GM10248 (cell line): ENCODE data around the gene PEX10.

Experiments
- CTCF ChIA-PET: fragments of 300-600 bp; sonication (Branson Sonifier 250); formaldehyde crosslinking; extraction: SDS; loops from one replicate; lab custom pipeline; 2021; ENCODE audit warnings: antibody characterized with exemption; lab: Yijun Ruan, JAX
- POLR2A ChIA-PET: fragments of 350-650 bp; sonication (Branson Sonifier 250); formaldehyde crosslinking; extraction: SDS; loops from one replicate; lab custom pipeline; 2020; ENCODE audit warnings: antibody characterized with exemption; lab: Yijun Ruan, JAX
- DNase-seq: peaks from one replicate; pipeline ENCODE4 v3.0.0; 2012; ENCODE audit errors: extremely low spot score
- CTCF ChIP-seq: IDR thresholded peaks from 2 replicates; pipeline ENCODE4 v1.5.1; 2012; ENCODE audit warnings: mild to moderate bottlenecking, low read depth; ENCODE audit errors: extremely low read depth, missing control alignments, control extremely low read depth

The PEX10 gene

GRCh38 chr1:2415337-2415736 lies 3.0 kb upstream of the PEX10 start:
- TF ChIP-seq CTCF: no peak
- no peak for DNase-seq
- POLR2A ChIA-PET: interaction anchor here (1.2 kb wide), 1 partner anchor 132 kb away, joined by 6 read pairs; no protein-coding TSS in a partner anchor
- CTCF ChIA-PET: interaction anchor here (0.8 to 2.6 kb wide), 13 partner anchors 9 to 374 kb away, joined by 3 to 18 read pairs (median 5); partner anchors contain the start of genes FAAP20, MORN1, PANK4 and RER1

GRCh38 chr1:2414297-2414958 lies 2.1 kb upstream of the PEX10 start:
- peak; percentile 86 for DNase-seq
- ChIA-PET CTCF (interaction anchor here (0.6 to 2.6 kb wide), 14 partner anchors 10 to 1010 kb away, joined by 3 to 18 read pairs (median 4); partner anchors contain the start of genes MORN1, PANK4, RER1 and TNFRSF14), POLR2A (no interaction called here)
- TF ChIP-seq CTCF: peak; percentile 88

- CTCF ChIA-PET: interaction anchor here (0.7 to 2.6 kb wide), 8 partner anchors 10 to 1011 kb away, joined by 3 to 18 read pairs (median 4); no protein-coding TSS in a partner anchor
- DNase-seq: no peak
- POLR2A ChIA-PET: interaction anchor here (0.6 to 1.0 kb wide), 2 partner anchors 22 to 88 kb away, joined by 3 to 4 read pairs; partner anchors contain the start of genes MORN1 and RER1
- no peak for TF ChIP-seq CTCF
Measured at GRCh38 chr1:2413495-2414296, 1.3 kb upstream of the PEX10 start.

- CTCF ChIA-PET: interaction anchor here (0.9 to 1.7 kb wide), 5 partner anchors 19 to 1312 kb away, joined by 3 to 5 read pairs (median 3); no protein-coding TSS in a partner anchor
- peak; percentile 74 for DNase-seq
- POLR2A ChIA-PET: interaction anchor here (0.6 to 1.0 kb wide), 2 partner anchors 21 to 89 kb away, joined by 3 to 4 read pairs; partner anchors contain the start of genes MORN1 and RER1
- TF ChIP-seq CTCF: no peak
Measured at GRCh38 chr1:2412773-2413494, 570 bp upstream of the PEX10 start.

- ChIA-PET CTCF (interaction anchor here (1.2 kb wide), 1 partner anchor 1313 kb away, joined by 3 read pairs; no protein-coding TSS in a partner anchor), POLR2A (no interaction called here)
- DNase-seq: no peak
- TF ChIP-seq CTCF: no peak
Measured at GRCh38 chr1:2411801-2412394, 466 bp downstream of the PEX10 start.

- TF ChIP-seq CTCF: no peak
- CTCF ChIA-PET: interaction anchor here (0.7 to 1.2 kb wide), 4 partner anchors 13 to 377 kb away, joined by 3 to 5 read pairs (median 4); no protein-coding TSS in a partner anchor
- POLR2A ChIA-PET: interaction anchor here (1.0 kb wide), 1 partner anchor 18 kb away, joined by 3 read pairs; the partner anchor contains the start of genes MORN1 and RER1
- DNase-seq: no peak
Measured at GRCh38 chr1:2409745-2410144, 2.6 kb downstream of the PEX10 start.
